Panc1 (cell line): ENCODE results near the gene WNT7A.

Experiments used
- POLR2AphosphoS5 ChIP-seq: IDR thresholded peaks from 2 replicates; pipeline ENCODE4 v1.6.1; 2012; ENCODE audit warnings: mild to moderate bottlenecking, low read depth, low read length, moderate library complexity
- SIN3A ChIP-seq: IDR thresholded peaks from 2 replicates; pipeline ENCODE4 v1.6.1; 2012; ENCODE audit warnings: low read depth, mild to moderate bottlenecking, low read length, moderate library complexity, borderline replicate concordance; ENCODE audit not compliant: insufficient read depth
- TF ChIP-seq, protein P1 (sequence below): fragments of 450-650 bp; IDR thresholded peaks from 2 replicates; pipeline ENCODE4 v1.5.1; 2017; ENCODE audit warnings: mild to moderate bottlenecking
- TF ChIP-seq, protein P2 (sequence below), 2 experiments: IDR thresholded peaks; 2 replicates each; pipeline ENCODE4 v1.6.1; 2011 to 2012; ENCODE audit warnings: low read depth in 2 of 2, control low read depth in 1 of 2, low read length in 1 of 2, mild to moderate bottlenecking in 1 of 2, moderate library complexity in 1 of 2; ENCODE audit not compliant: insufficient read depth in 1 of 2

- TF ChIP-seq SIN3A = no peak
- TF ChIP-seq, protein P1, sequence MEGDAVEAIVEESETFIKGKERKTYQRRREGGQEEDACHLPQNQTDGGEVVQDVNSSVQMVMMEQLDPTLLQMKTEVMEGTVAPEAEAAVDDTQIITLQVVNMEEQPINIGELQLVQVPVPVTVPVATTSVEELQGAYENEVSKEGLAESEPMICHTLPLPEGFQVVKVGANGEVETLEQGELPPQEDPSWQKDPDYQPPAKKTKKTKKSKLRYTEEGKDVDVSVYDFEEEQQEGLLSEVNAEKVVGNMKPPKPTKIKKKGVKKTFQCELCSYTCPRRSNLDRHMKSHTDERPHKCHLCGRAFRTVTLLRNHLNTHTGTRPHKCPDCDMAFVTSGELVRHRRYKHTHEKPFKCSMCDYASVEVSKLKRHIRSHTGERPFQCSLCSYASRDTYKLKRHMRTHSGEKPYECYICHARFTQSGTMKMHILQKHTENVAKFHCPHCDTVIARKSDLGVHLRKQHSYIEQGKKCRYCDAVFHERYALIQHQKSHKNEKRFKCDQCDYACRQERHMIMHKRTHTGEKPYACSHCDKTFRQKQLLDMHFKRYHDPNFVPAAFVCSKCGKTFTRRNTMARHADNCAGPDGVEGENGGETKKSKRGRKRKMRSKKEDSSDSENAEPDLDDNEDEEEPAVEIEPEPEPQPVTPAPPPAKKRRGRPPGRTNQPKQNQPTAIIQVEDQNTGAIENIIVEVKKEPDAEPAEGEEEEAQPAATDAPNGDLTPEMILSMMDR = no peak
- no peak for TF ChIP-seq POLR2AphosphoS5
- TF ChIP-seq, protein P2, sequence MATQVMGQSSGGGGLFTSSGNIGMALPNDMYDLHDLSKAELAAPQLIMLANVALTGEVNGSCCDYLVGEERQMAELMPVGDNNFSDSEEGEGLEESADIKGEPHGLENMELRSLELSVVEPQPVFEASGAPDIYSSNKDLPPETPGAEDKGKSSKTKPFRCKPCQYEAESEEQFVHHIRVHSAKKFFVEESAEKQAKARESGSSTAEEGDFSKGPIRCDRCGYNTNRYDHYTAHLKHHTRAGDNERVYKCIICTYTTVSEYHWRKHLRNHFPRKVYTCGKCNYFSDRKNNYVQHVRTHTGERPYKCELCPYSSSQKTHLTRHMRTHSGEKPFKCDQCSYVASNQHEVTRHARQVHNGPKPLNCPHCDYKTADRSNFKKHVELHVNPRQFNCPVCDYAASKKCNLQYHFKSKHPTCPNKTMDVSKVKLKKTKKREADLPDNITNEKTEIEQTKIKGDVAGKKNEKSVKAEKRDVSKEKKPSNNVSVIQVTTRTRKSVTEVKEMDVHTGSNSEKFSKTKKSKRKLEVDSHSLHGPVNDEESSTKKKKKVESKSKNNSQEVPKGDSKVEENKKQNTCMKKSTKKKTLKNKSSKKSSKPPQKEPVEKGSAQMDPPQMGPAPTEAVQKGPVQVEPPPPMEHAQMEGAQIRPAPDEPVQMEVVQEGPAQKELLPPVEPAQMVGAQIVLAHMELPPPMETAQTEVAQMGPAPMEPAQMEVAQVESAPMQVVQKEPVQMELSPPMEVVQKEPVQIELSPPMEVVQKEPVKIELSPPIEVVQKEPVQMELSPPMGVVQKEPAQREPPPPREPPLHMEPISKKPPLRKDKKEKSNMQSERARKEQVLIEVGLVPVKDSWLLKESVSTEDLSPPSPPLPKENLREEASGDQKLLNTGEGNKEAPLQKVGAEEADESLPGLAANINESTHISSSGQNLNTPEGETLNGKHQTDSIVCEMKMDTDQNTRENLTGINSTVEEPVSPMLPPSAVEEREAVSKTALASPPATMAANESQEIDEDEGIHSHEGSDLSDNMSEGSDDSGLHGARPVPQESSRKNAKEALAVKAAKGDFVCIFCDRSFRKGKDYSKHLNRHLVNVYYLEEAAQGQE (IDR thresholded peaks at IDR 0.05; ENCODE audit: insufficient read depth in 1 of 2, low read depth in 2 of 2, low read length in 1 of 2) = no peak
Measured at GRCh38 chr3:13894807-13895154, 14.9 kb upstream of the WNT7A start.
